GM12878 (cell line): Measurements from ENCODE around the gene RAPGEF3. TPM values are rescaled to one million over a fixed set of nuclear protein-coding genes. Genes with fewer than 3 reads are reported as not detected.

Source experiments
- ATAC-seq: fragments of 200-7000 bp; cut with Tn5 transposase; 3 replicates; pipeline ENCODE4 v1.9.1; 2020; ENCODE audit warnings: mild to moderate bottlenecking, moderate library complexity
- BruUV-seq: library from RNA; stranded (reverse); fragments of 400-500 nt; replicated peaks from 2 replicates; lab custom pipeline; 2021; lab: Mats Ljungman, UMichigan
- CTCF ChIA-PET: fragments of 300-600 bp; sonication (Branson Sonifier 250); formaldehyde crosslinking; extraction: SDS; loops from one replicate; lab custom pipeline; 2021; ENCODE audit warnings: inconsistent platforms; lab: Yijun Ruan, JAX
- POLR2A ChIA-PET: fragments of 350-600 bp; formaldehyde crosslinking; extraction: SDS; loops from one replicate; lab custom pipeline; 2021; ENCODE audit warnings: inconsistent platforms; lab: Charles Lee
- RAD21 ChIA-PET: fragments of 300-600 bp; sonication (Branson Sonifier 250); formaldehyde crosslinking; loops from one replicate; lab custom pipeline; 2023; ENCODE audit warnings: antibody characterized with exemption; ENCODE audit not compliant: unreplicated experiment; lab: Charles Lee
- SMC1A ChIA-PET: fragments of 300-600 bp; sonication (Branson Sonifier 250); formaldehyde crosslinking; loops from one replicate; lab custom pipeline; 2023; ENCODE audit not compliant: unreplicated experiment, uncharacterized antibody; lab: Charles Lee
- DNase-seq: peaks from one replicate; pipeline ENCODE4 v3.0.0-alpha.2; 2011; ENCODE audit warnings: low read depth, low spot score
- FAIRE-seq: peaks from 3 replicates; lab custom pipeline; 2011; peaks lifted over from hg19 to GRCh38; lab: Jason Lieb, UNC
- H2AFZ ChIP-seq: 2 replicates; pipeline ENCODE4 v1.6.0; 2011; ENCODE audit warnings: low read depth, low read length, control low read depth; ENCODE audit not compliant: control insufficient read depth
- H3K27ac ChIP-seq: 2 replicates; pipeline ENCODE4 v1.5.1; 2011; ENCODE audit warnings: control low read depth; ENCODE audit not compliant: control insufficient read depth, insufficient read depth
- H3K27me3 ChIP-seq, 2 experiments: replicated peaks in 1 of 2; 2 replicates each; pipeline versions ENCODE4 v1.6.0 to v1.6.1; 2011; ENCODE audit warnings: low read length in 1 of 2; ENCODE audit not compliant: control insufficient read depth in 2 of 2, insufficient read depth in 2 of 2
- H3K36me3 ChIP-seq, 2 experiments: 2 replicates each; pipeline ENCODE4 v1.5.1; 2011; ENCODE audit warnings: low read length in 1 of 2; ENCODE audit not compliant: control insufficient read depth in 2 of 2, insufficient read depth in 2 of 2
- H3K4me1 ChIP-seq: 2 replicates; pipeline ENCODE4 v1.6.1; 2011; ENCODE audit warnings: mild to moderate bottlenecking, low read length, moderate library complexity, mixed read lengths; ENCODE audit not compliant: control insufficient read depth, insufficient read depth
- H3K4me2 ChIP-seq: 2 replicates; pipeline ENCODE4 v1.6.0; 2011; ENCODE audit warnings: control low read depth; ENCODE audit not compliant: control insufficient read depth, insufficient read depth
- H3K4me3 ChIP-seq: fragments of 200-600 bp; sonication (generic); 2 replicates; pipeline ENCODE4 v1.5.1; 2016
- H3K79me2 ChIP-seq: 2 replicates; pipeline ENCODE4 v1.6.0; 2011; ENCODE audit warnings: low read length; ENCODE audit not compliant: control insufficient read depth, insufficient read depth
- H3K9ac ChIP-seq: 2 replicates; pipeline ENCODE4 v1.8.0; 2011; ENCODE audit warnings: low read length, control low read depth, mixed read lengths; ENCODE audit not compliant: control insufficient read depth, insufficient read depth
- H3K9me3 ChIP-seq: replicated peaks from 3 replicates; pipeline ENCODE4 v1.5.1; 2011; ENCODE audit warnings: mild to moderate bottlenecking, low read length; ENCODE audit not compliant: control insufficient read depth, insufficient read depth
- H4K20me1 ChIP-seq: 2 replicates; pipeline ENCODE4 v1.6.0; 2011; ENCODE audit not compliant: control insufficient read depth, insufficient read depth
- ATF2 ChIP-seq: IDR thresholded peaks from 2 replicates; pipeline ENCODE4 v1.6.1; 2012; ENCODE audit warnings: low read length, inconsistent platforms
- CBFB ChIP-seq: IDR thresholded peaks from 2 replicates; pipeline ENCODE4 v1.6.1; 2016; ENCODE audit warnings: antibody characterized with exemption, low read depth
- EP300 ChIP-seq, 2 experiments: fragments of 150-350 bp in 1 of 2; IDR thresholded peaks; 2 replicates each; pipeline ENCODE4 v1.6.1; 2011 to 2012; ENCODE audit warnings: low read depth in 2 of 2, low read length in 2 of 2, borderline replicate concordance in 1 of 2, improper control_type of control experiment in 1 of 2, inconsistent platforms in 1 of 2; ENCODE audit not compliant: control insufficient read depth in 1 of 2
- FOXK2 ChIP-seq: fragments of 450-650 bp; IDR thresholded peaks from 2 replicates; pipeline ENCODE4 v1.6.1; 2017; ENCODE audit warnings: mild to moderate bottlenecking, moderate library complexity
- HDAC6 ChIP-seq: fragments of 200-600 bp; sonication (generic); IDR thresholded peaks from one replicate; pipeline ENCODE4 v1.8.0; 2017; ENCODE audit warnings: antibody characterized with exemption; ENCODE audit not compliant: unreplicated experiment
- IKZF1 ChIP-seq: fragments of 450-650 bp; conservative IDR thresholded peaks from 2 replicates; pipeline ENCODE4 v1.6.1; 2017; ENCODE audit warnings: antibody characterized with exemption, mild to moderate bottlenecking
- IRF3 ChIP-seq: fragments of 450-650 bp; IDR thresholded peaks from 2 replicates; pipeline ENCODE4 v1.6.1; 2014; ENCODE audit warnings: mild to moderate bottlenecking
- IRF4 ChIP-seq: IDR thresholded peaks from 2 replicates; pipeline ENCODE4 v1.6.1; 2011; ENCODE audit warnings: low read depth, low read length
- MLLT1 ChIP-seq: fragments of 450-650 bp; IDR thresholded peaks from 2 replicates; pipeline ENCODE4 v1.6.1; 2016; ENCODE audit warnings: mild to moderate bottlenecking
- NFXL1 ChIP-seq: fragments of 450-650 bp; IDR thresholded peaks from 2 replicates; pipeline ENCODE4 v1.6.1; 2017; ENCODE audit warnings: antibody characterized with exemption, mild to moderate bottlenecking, borderline replicate concordance
- PAX5 ChIP-seq: IDR thresholded peaks from 2 replicates; pipeline ENCODE4 v1.6.1; 2011; ENCODE audit warnings: low read depth, low read length, borderline replicate concordance
- POLR2A ChIP-seq: IDR thresholded peaks from 2 replicates; pipeline ENCODE4 v1.6.1; 2011; ENCODE audit warnings: low read depth, mild to moderate bottlenecking, low read length
- PRDM15 ChIP-seq: fragments of 450-650 bp; formaldehyde crosslinking; IDR thresholded peaks from 2 replicates; pipeline ENCODE4 v1.4.0; 2020; ENCODE audit warnings: mild to moderate bottlenecking, moderate library complexity
- RELA ChIP-seq: fragments of 450-650 bp; IDR thresholded peaks from 2 replicates; pipeline ENCODE4 v1.8.0; 2014; ENCODE audit warnings: borderline replicate concordance; ENCODE audit not compliant: partially characterized antibody
- TAF1 ChIP-seq: IDR thresholded peaks from 2 replicates; pipeline ENCODE4 v1.6.1; 2011; ENCODE audit warnings: mild to moderate bottlenecking, low read depth, low read length, borderline replicate concordance
- TCF12 ChIP-seq: IDR thresholded peaks from 2 replicates; pipeline ENCODE4 v1.6.1; 2011; ENCODE audit warnings: low read depth, mild to moderate bottlenecking, low read length
- WGBS: methylation state at CpG from one replicate; pipeline ENCODE4 v1.1.6; 2016; ENCODE audit warnings: low lambda C conversion rate; ENCODE audit not compliant: insufficient replicate concordance, insufficient coverage; ENCODE audit errors: missing lambda C conversion rate; 5-methylcytosine and 5-hydroxymethylcytosine counted together
- in situ Hi-C: fragments of 300-500 bp; cut with MboI; formaldehyde crosslinking; loops from 9 replicates; pipeline ENCODE4 v1.14.3; 2018; ENCODE audit warnings: mixed read lengths
- intact Hi-C: fragments of 100-400 bp; cut with micrococcal nuclease; formaldehyde crosslinking; loops from one replicate; pipeline ENCODE4 v1.14.2; 2022; ENCODE audit not compliant: unreplicated experiment
- polyA plus RNA-seq, 11 experiments: library from polyadenylated mRNA; depleted of rRNA in 4 of 11; unstranded in 6 of 11; stranded (reverse) in 5 of 11; fragments of >200 nt; fragmentation: Nextera tagmentation in 4 of 11; fragmentation: Illumina TruSeq in 1 of 11; extraction: Ambion mirVana in 4 of 11; extraction: Trizol in 1 of 11; gene quantifications; 1 replicate in 1 of 11; 2 replicates in 10 of 11; pipeline versions ENCODE4 v1.2.1 to v1.2.3, GENCODE V29; 2011 to 2016; ENCODE audit warnings: inconsistent platforms in 2 of 11, missing spikeins in 2 of 11, low read depth in 1 of 11
- total RNA-seq, 4 experiments: library from RNA; depleted of rRNA in 3 of 4; stranded (reverse); fragments of >200 nt in 3 of 4; fragmentation: Illumina TruSeq in 1 of 4; extraction: Trizol in 1 of 4; gene quantifications; 2 replicates each; pipeline versions ENCODE4 v1.2.1 to v1.2.3, GENCODE V29; 2013 to 2021

RAPGEF3 gene
- total and polyA plus RNA-seq, 10 of the 15 experiments (the other 5 are each of a cell fraction or from before 2014, with no cell fraction given) = 0.02 to 0.92 (median 0.31) TPM; not detected in 2

- in situ Hi-C loops (no loop called here), intact Hi-C loops (no loop called here)
- RAD21 ChIA-PET = interaction anchor here (0.8 to 7.8 kb wide), 12 partner anchors 16 to 122 kb away, joined by 3 to 327 read pairs (median 51); partner anchors contain the start of genes ENDOU, RAPGEF3 and RPAP3
- Histone ChIP-seq H3K4me2 (peak overlapping the region; percentile 31), H4K20me1 (no peaks in the 10 kb centered on the region), H3K27ac (0 out of 2 replicates have a peak overlapping the region, but pooled peaks have one; percentile 10), H3K4me1 (peaks cover 25% of the 10 kb centered on the region), H3K9me3 (no peaks in the 10 kb centered on the region), H3K9ac (peak overlapping the region; percentile 7; the same call in 1 of the 2 replicates), H3K36me3 (no peaks in the 10 kb centered on the region), H3K4me3 (no peak overlapping the region), H3K27me3 (no peaks in the 10 kb centered on the region), H2AFZ (peak overlapping the region; percentile 79), H3K79me2 (no peaks in the 10 kb centered on the region)
- 3% methylated on average over 12 of the region's 12 CpGs for WGBS
- POLR2A ChIA-PET = interaction anchor here (1.1 to 5.5 kb wide), 5 partner anchors 16 to 28 kb away, joined by 3 to 40 read pairs (median 4); no protein-coding TSS in a partner anchor
- CTCF ChIA-PET = interaction anchor here (0.7 to 10.4 kb wide), 14 partner anchors 8 to 368 kb away, joined by 3 to 814 read pairs (median 61); partner anchors contain the start of genes ENDOU, RAPGEF3, RPAP3 and SLC48A1
- FAIRE-seq = no peak
- no TSS peak for BruUV-seq
- no peak for DNase-seq
- peak; percentile 72 for ATAC-seq
- SMC1A ChIA-PET = interaction anchor here (0.9 to 10.3 kb wide), 11 partner anchors 8 to 224 kb away, joined by 3 to 277 read pairs (median 60); partner anchors contain the start of genes ENDOU, RAPGEF3, RPAP3 and SLC48A1
- TF ChIP-seq IRF3 (no peak), PAX5 (peak; percentile 41; the same call in 1 of the 2 replicates), CBFB (0 out of 2 replicates have a peak, but pooled peaks have one; percentile 26), IKZF1 (0 out of 2 replicates have a peak, but pooled peaks have one; percentile 7), EP300 (IDR thresholded peaks at IDR 0.05; ENCODE audit: borderline replicate concordance in 1 of 2, control insufficient read depth in 1 of 2, low read depth in 2 of 2, low read length in 2 of 2) (0 out of 4 replicates have a peak, but pooled peaks of 1 of the 2 experiments have one; percentile 30), IRF4 (0 out of 2 replicates have a peak, but pooled peaks have one; percentile 14), NFXL1 (0 out of 2 replicates have a peak, but pooled peaks have one; percentile 36), TCF12 (peak; percentile 15; the same call in 1 of the 2 replicates), PRDM15 (CRISPR knock-in tag) (no peak), HDAC6 (no peak), FOXK2 (no peak), POLR2A (peak; percentile 59), MLLT1 (0 out of 2 replicates have a peak, but pooled peaks have one; percentile 60), ATF2 (no peak), RELA (no peak), TAF1 (0 out of 2 replicates have a peak, but pooled peaks have one; percentile 23)
These were observed 18.7 kb downstream of the RAPGEF3 start for GRCh38 chr12:47739979-47740378.
